Measurements from ENCODE around the gene KLK1.
"Not testable (repeated sequence)": the region's sequence is repeated elsewhere in the genome, so short reads cannot be mapped to it uniquely, and the experiment has no call there.

KLK1 gene

GRCh38 chr19:50818859-50819472 lies 4.6 kb downstream of the KLK1 start:
- Histone ChIP-seq H3K9ac (0 out of 2 replicates have a peak overlapping the region, but pooled peaks have one; percentile 17), H4K20me1 (no peaks in the 10 kb centered on the region), H3K27me3 (no peaks in the 10 kb centered on the region), H3K4me2 (peak overlapping the region; percentile 91), H3K4me3 (peak overlapping the region; percentile 65; the same call in 1 of the 2 replicates), H3K36me3 (no peaks in the 10 kb centered on the region), H3K4me1 (peaks cover 70% of the 10 kb centered on the region), H3K27ac (no peak overlapping the region), H3K9me3 (no peaks in the 10 kb centered on the region)
- no peak for TF ChIP-seq Cebpa-rat (IDR thresholded peaks at IDR 0.05)

DNA sequence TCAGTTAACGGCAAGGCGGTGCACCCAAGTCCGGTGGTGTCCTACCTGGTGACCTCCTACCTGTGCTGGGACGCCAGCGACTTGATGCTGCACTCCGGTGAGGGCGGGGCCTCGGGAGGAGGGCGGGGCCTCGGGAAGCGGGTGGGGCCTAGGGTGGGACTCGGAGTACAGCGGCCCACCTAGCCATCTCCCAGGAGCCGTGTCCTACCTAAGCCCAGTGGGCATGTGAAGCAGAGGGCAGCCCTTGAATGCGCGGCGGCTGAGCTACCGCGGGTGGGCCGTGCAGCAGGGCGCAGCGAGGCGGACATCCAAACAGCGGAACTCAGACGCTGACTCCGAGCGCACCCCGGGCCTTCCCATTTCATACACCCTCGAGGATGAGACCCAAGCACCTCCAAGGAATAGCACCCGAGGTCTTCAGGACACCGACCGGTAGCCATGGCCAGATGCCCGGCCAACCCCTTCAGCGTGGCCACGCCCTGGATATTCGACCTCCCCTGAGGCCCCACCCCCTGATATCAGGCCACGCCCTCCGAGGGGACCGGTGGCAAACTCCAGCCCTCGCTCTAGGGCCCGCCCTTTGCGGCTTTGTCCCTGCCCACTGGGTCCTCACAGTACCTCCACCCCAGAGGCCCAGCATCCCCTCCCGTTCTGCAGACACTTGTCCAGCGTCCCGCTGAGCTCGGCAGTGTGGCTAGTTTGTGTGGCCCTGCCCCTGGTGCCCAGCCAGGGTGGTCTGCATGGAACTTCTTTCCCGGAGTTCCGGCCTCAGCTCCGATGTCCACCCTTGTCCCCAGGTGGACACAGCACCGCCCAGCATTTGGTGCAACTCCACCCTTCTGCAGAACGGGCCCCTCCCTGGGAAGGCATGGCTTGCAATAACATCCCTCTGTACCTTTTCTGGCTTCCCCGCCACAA lies 5.4 kb downstream of the KLK1 start:
- H4K20me1 ChIP-seq, result no peaks in the 10 kb centered on the region
- peaks cover 62% of the 10 kb centered on the region for H3K4me1 ChIP-seq
- H3K9ac ChIP-seq, result no peak overlapping the region
- no peaks in the 10 kb centered on the region for H3K27me3 ChIP-seq
- no peak for TF ChIP-seq Cebpa-rat (IDR thresholded peaks at IDR 0.05)
- peak overlapping the region; percentile 65 for H3K4me3 ChIP-seq
- no peaks in the 10 kb centered on the region for H3K9me3 ChIP-seq
- H3K27ac ChIP-seq, result no peak overlapping the region
- H3K36me3 ChIP-seq, result no peaks in the 10 kb centered on the region
- peak overlapping the region; percentile 91 for H3K4me2 ChIP-seq

- no peak overlapping the region for H3K4me2 ChIP-seq
- peaks cover 35% of the 10 kb centered on the region for H3K4me1 ChIP-seq
- no peak overlapping the region for H3K27ac ChIP-seq
- H3K4me3 ChIP-seq, result no peak overlapping the region
- H3K9me3 ChIP-seq, result no peaks in the 10 kb centered on the region
- no peak overlapping the region for H3K9ac ChIP-seq
- no peaks in the 10 kb centered on the region for H4K20me1 ChIP-seq
- TF ChIP-seq Cebpa-rat (IDR thresholded peaks at IDR 0.05), result no peak
- H3K27me3 ChIP-seq, result no peaks in the 10 kb centered on the region
- H3K36me3 ChIP-seq, result no peaks in the 10 kb centered on the region
Measured at GRCh38 chr19:50815439-50815838, 8.1 kb downstream of the KLK1 start.

- Histone ChIP-seq H3K4me2 (no peak overlapping the region), H3K9me3 (no peaks in the 10 kb centered on the region), H3K4me3 (no peak overlapping the region), H3K9ac (no peak overlapping the region), H3K4me1 (peaks cover 30% of the 10 kb centered on the region), H3K36me3 (no peaks in the 10 kb centered on the region), H3K27me3 (no peaks in the 10 kb centered on the region), H4K20me1 (no peaks in the 10 kb centered on the region), H3K27ac (no peak overlapping the region)
- no peak for TF ChIP-seq Cebpa-rat (IDR thresholded peaks at IDR 0.05)
Measured at GRCh38 chr19:50814883-50815282, 8.7 kb downstream of the KLK1 start.

DNA sequence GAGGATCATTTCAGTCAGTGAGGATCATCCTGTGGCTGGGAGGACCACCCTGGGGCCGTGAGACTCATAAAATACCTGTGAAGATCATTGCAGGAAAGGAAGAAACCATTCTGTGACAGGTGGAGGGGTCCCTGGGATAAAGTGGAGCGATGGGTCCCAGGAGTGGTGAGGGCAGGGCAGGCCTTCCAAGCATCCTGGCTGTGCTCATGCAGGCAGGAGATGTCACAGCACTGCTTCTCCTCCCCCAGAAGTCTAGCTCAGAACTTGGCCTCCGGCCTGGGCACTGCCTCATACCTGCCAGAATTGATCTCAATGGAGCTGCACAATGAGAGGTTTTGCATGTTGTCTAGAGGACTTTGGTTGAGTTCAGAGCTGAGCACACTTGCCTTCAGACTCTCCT lies 11.1 kb downstream of the KLK1 start:
- Histone ChIP-seq H3K4me1 (peaks cover 6% of the 10 kb centered on the region), H3K9me3 (no peaks in the 10 kb centered on the region), H3K4me2 (no peak overlapping the region), H3K4me3 (no peak overlapping the region), H3K27me3 (no peaks in the 10 kb centered on the region), H3K27ac (no peak overlapping the region), H4K20me1 (no peaks in the 10 kb centered on the region), H3K36me3 (no peaks in the 10 kb centered on the region), H3K9ac (no peak overlapping the region)
- no peak for TF ChIP-seq Cebpa-rat (IDR thresholded peaks at IDR 0.05)

DNA sequence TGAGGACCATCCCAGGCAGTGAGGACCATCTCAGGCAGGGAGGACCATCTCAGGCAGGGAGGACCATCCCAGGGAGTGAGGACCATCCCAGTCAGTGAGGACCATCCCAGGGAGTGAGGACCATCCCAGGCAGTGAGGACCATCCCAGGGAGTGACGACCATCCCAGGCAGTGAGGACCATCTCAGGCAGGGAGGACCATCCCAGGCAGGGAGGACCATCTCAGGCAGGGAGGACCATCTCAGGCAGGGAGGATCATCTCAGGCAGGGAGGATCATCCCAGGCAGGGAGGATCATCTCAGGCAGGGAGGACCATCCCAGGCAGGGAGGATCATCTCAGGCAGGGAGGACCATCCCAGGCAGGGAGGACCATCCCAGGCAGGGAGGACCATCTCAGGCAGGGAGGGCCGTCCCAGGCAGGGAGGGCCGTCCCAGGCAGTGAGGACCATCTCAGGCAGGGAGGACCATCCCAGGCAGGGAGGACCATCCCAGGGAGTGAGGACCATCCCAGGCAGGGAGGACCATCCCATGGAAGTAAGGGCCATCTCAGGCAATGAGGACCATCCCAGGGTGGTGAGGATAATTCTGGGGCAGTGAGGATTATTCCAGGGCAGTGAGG lies 11.9 kb downstream of the KLK1 start:
- not testable (repeated sequence) for H4K20me1 ChIP-seq, H3K27ac ChIP-seq, H3K4me2 ChIP-seq, H3K36me3 ChIP-seq, H3K9me3 ChIP-seq, H3K4me1 ChIP-seq, H3K27me3 ChIP-seq, H3K9ac ChIP-seq, H3K4me3 ChIP-seq

DNA sequence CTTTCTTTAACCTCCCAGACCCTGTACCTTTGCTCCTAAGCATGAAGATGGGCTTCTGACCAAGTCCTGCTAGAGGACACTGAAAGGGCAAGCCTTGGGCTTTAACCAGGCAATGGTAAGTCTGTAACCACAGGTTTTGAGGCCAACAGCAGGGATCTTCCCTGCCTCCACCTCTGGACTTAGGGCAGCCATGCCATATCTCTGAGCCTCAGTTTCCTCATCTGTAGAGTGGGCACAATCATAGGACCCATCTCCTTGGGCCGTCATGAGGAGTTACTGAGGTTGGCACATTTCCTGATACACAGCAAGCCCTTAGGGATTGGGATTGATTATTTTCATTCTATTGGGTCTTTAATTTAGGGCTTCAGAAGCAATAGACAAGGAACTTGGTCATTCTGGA lies 14.7 kb downstream of the KLK1 start:
- no peak overlapping the region for H3K27ac ChIP-seq
- no peak overlapping the region for H3K4me3 ChIP-seq
- H3K36me3 ChIP-seq, result no peaks in the 10 kb centered on the region
- H3K27me3 ChIP-seq, result no peaks in the 10 kb centered on the region
- no peak for TF ChIP-seq Cebpa-rat (IDR thresholded peaks at IDR 0.05)
- H3K4me1 ChIP-seq, result peaks cover 12% of the 10 kb centered on the region
- no peak overlapping the region for H3K4me2 ChIP-seq
- no peak overlapping the region for H3K9ac ChIP-seq
- no peaks in the 10 kb centered on the region for H3K9me3 ChIP-seq
- H4K20me1 ChIP-seq, result peaks cover under 1% of the 10 kb centered on the region; the same call in 1 of the 2 replicates

DNA sequence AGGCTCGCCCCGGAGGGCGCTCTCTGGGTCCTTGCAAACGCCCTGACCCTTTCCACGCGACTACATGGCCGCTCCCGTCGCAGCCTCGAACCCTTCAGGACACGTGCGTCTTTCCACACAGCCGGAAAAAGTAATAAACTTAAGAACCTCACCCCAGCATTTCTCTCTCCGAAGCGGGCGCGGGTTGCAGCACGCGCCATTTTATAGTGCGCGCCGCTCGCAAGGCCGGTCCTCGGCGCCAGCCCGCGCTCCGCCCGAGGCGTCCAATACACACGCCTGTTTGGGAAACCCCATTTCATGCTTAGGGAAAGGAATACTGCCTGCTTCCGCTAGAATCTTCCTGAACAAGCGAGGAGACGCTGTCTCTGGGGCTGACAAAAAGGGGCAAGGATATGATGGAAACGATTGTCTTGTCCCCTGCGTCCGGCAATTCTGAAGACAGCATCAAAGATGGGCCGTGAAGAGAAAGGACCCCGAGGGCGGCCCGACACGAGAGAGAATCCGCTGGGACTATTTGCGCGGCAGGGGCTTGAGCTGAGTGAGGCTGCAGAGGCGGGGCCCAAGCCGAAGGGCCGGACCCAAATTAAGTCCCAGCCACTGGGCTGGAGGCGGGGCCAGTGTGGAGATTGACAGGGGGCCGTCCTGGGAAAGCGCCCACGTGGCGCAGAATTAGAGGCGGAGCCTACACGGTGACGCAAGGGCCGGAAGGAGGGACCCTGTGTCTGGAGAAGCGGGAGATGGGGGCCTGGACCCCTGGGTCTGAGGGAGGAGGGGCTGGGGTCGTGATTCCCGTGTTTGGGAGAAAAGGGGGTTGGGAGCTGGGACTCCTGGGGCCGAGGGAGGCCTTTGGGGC lies 18.9 kb downstream of the KLK1 start:
- H3K4me2 ChIP-seq, result peak overlapping the region; percentile 75

More for the DNA sequence above, 18.9 kb downstream of the KLK1 start:
- peak overlapping the region; percentile 95 for H3K4me3 ChIP-seq
- H3K36me3 ChIP-seq, result peaks cover 34% of the 10 kb centered on the region
- peak overlapping the region; percentile 100 for H3K9ac ChIP-seq
- peak; percentile 74 for TF ChIP-seq Cebpa-rat (IDR thresholded peaks at IDR 0.05)
- no peaks in the 10 kb centered on the region for H3K27me3 ChIP-seq
- H4K20me1 ChIP-seq, result peaks cover 43% of the 10 kb centered on the region
- peaks cover 45% of the 10 kb centered on the region for H3K4me1 ChIP-seq
- H3K27ac ChIP-seq, result peak overlapping the region; percentile 100
- no peaks in the 10 kb centered on the region for H3K9me3 ChIP-seq
